Keratinocyte (primary cell): Measurements from ENCODE around the gene CCDC7. TPM values are rescaled to one million over a fixed set of nuclear protein-coding genes. Genes with fewer than 3 reads are reported as not detected.

Experiments used
- DNase-seq: peaks from one replicate; pipeline ENCODE4 v3.0.0-alpha.2; 2011; ENCODE audit warnings: low read depth, missing footprints, low spot score
- FAIRE-seq: peaks from 2 replicates; lab custom pipeline; 2011; peaks lifted over from hg19 to GRCh38; lab: Jason Lieb, UNC
- H2AFZ ChIP-seq: 2 replicates; pipeline ENCODE4 v1.6.0; 2012; ENCODE audit warnings: low read length, control low read depth, inconsistent platforms; ENCODE audit not compliant: control insufficient read depth
- H3K27ac ChIP-seq: 2 replicates; pipeline ENCODE4 v1.5.1; 2011; ENCODE audit warnings: low read length; ENCODE audit not compliant: control insufficient read depth, insufficient read depth
- H3K27me3 ChIP-seq: 3 replicates; pipeline ENCODE4 v1.6.0; 2011; ENCODE audit warnings: low read length; ENCODE audit not compliant: control insufficient read depth, insufficient read depth; ENCODE audit errors: extremely low read depth
- H3K36me3 ChIP-seq, 2 experiments: 2 replicates in 1 of 2; 3 replicates in 1 of 2; pipeline ENCODE4 v1.5.1; 2011; ENCODE audit warnings: low read length in 2 of 2, mild to moderate bottlenecking in 1 of 2; ENCODE audit not compliant: control insufficient read depth in 2 of 2, insufficient read depth in 2 of 2; ENCODE audit errors: extremely low read depth in 1 of 2
- H3K4me1 ChIP-seq: 3 replicates; pipeline ENCODE4 v1.5.1; 2011; ENCODE audit warnings: low read length; ENCODE audit not compliant: control insufficient read depth, insufficient read depth; ENCODE audit errors: extremely low read depth
- H3K4me2 ChIP-seq: 3 replicates; pipeline ENCODE4 v1.6.0; 2011; ENCODE audit warnings: low read depth, low read length; ENCODE audit not compliant: control insufficient read depth, insufficient read depth; ENCODE audit errors: extremely low read depth
- H3K4me3 ChIP-seq, 3 experiments: fragments of 200-600 bp in 1 of 3; sonication (generic) in 1 of 3; 2 replicates in 2 of 3; 3 replicates in 1 of 3; pipeline ENCODE4 v1.5.1; 2011 to 2016; ENCODE audit warnings: low read length in 3 of 3, mild to moderate bottlenecking in 3 of 3, control low read depth in 2 of 3, inconsistent platforms in 1 of 3, low read depth in 1 of 3, mixed read lengths in 1 of 3, mixed run types in 1 of 3, moderate library complexity in 1 of 3; ENCODE audit not compliant: control insufficient read depth in 2 of 3, insufficient read depth in 2 of 3; ENCODE audit errors: extremely low read depth in 1 of 3
- H3K79me2 ChIP-seq: 2 replicates; pipeline ENCODE4 v1.6.0; 2012; ENCODE audit warnings: low read length; ENCODE audit not compliant: control insufficient read depth, insufficient read depth
- H3K9ac ChIP-seq: 3 replicates; pipeline ENCODE4 v1.6.0; 2011; ENCODE audit warnings: low read length; ENCODE audit not compliant: control insufficient read depth, insufficient read depth; ENCODE audit errors: extremely low read depth
- H3K9me1 ChIP-seq: 3 replicates; pipeline ENCODE4 v1.6.0; 2011; ENCODE audit warnings: low read length; ENCODE audit not compliant: control insufficient read depth, insufficient read depth; ENCODE audit errors: extremely low read depth
- H3K9me3 ChIP-seq: 2 replicates; pipeline ENCODE4 v1.5.1; 2012; ENCODE audit warnings: low read depth, low read length; ENCODE audit not compliant: control insufficient read depth
- H4K20me1 ChIP-seq: 3 replicates; pipeline ENCODE4 v1.6.0; 2011; ENCODE audit warnings: low read length; ENCODE audit not compliant: control insufficient read depth, insufficient read depth; ENCODE audit errors: extremely low read depth
- CTCF ChIP-seq, 3 experiments: IDR thresholded peaks in 1 of 3; conservative IDR thresholded peaks in 1 of 3; optimal IDR thresholded peaks in 1 of 3; 2 replicates in 2 of 3; 3 replicates in 1 of 3; pipeline versions ENCODE3 to v1.5.1; 2011; ENCODE audit warnings: low read length in 3 of 3, mild to moderate bottlenecking in 3 of 3, moderate library complexity in 2 of 3, control low read depth in 1 of 3, inconsistent platforms in 1 of 3; ENCODE audit not compliant: insufficient read depth in 2 of 3; ENCODE audit errors: extremely low read depth in 1 of 3
- EZH2 ChIP-seq: IDR thresholded peaks from one replicate; pipeline ENCODE4 v1.6.1; 2012; ENCODE audit warnings: inconsistent platforms, mild to moderate bottlenecking, low read length, moderate library complexity
- dilution Hi-C: fragments of 300-500 bp; cut with MboI; formaldehyde crosslinking; loops from one replicate; pipeline ENCODE4 v1.7.0; 2020; ENCODE audit warnings: low sequenced_read_pairs; ENCODE audit not compliant: extremely low pct_ligation_motif_present
- polyA plus RNA-seq, 5 experiments: library from polyadenylated mRNA; depleted of rRNA in 3 of 5; stranded (reverse) in 3 of 5; stranded (forward) in 1 of 5; unstranded in 1 of 5; fragments of >200 nt; gene quantifications; 1 replicate in 1 of 5; 2 replicates in 3 of 5; 3 replicates in 1 of 5; pipeline versions ENCODE4 v1.2.1 to v1.2.3, GENCODE V29; 2011 to 2012; ENCODE audit warnings: missing spikeins in 2 of 5, low read depth in 1 of 5, low replicate concordance in 1 of 5

Gene CCDC7
- polyA plus RNA-seq, 1 donor (not counting 4 experiments of a cell fraction or from before 2014, with no cell fraction given): 1.1 TPM

GRCh38 chr10:32403091-32403490, 42.8 kb upstream of the CCDC7 start:
- Histone ChIP-seq H3K9me1 (no peaks in the 10 kb centered on the region), H3K27me3 (no peaks in the 10 kb centered on the region), H3K27ac (no peak overlapping the region), H4K20me1 (no peaks in the 10 kb centered on the region), H3K4me1 (no peaks in the 10 kb centered on the region), H3K4me3 (no peak overlapping the region), H3K79me2 (no peaks in the 10 kb centered on the region), H3K36me3 (no peaks in the 10 kb centered on the region), H3K9ac (no peak overlapping the region), H2AFZ (no peak overlapping the region), H3K4me2 (no peak overlapping the region), H3K9me3 (no peaks in the 10 kb centered on the region)
- FAIRE-seq (no peak), DNase-seq (no peak)
- dilution Hi-C loops: no loop called here
- TF ChIP-seq CTCF (optimal IDR thresholded peaks at IDR 0.05 in 1 of 3, IDR thresholded peaks at IDR 0.05 in 1 of 3, conservative IDR thresholded peaks at IDR 0.05 in 1 of 3; ENCODE audit: extremely low read depth in 1 of 3, insufficient read depth in 2 of 3, low read length in 3 of 3): no peak
- no peak for TF ChIP-seq EZH2

GRCh38 chr10:32408690-32409089, 37.2 kb upstream of the CCDC7 start:
- dilution Hi-C loops: no loop called here
- no peak for DNase-seq
- Histone ChIP-seq H3K9me3 (no peaks in the 10 kb centered on the region), H3K79me2 (no peaks in the 10 kb centered on the region), H4K20me1 (no peaks in the 10 kb centered on the region), H3K9me1 (no peaks in the 10 kb centered on the region), H3K4me3 (no peak overlapping the region), H3K4me2 (no peak overlapping the region), H3K27ac (no peak overlapping the region), H2AFZ (no peak overlapping the region), H3K27me3 (no peaks in the 10 kb centered on the region), H3K36me3 (no peaks in the 10 kb centered on the region), H3K9ac (no peak overlapping the region), H3K4me1 (peaks cover 12% of the 10 kb centered on the region)
- no peak for FAIRE-seq
- TF ChIP-seq CTCF (optimal IDR thresholded peaks at IDR 0.05 in 1 of 3, IDR thresholded peaks at IDR 0.05 in 1 of 3, conservative IDR thresholded peaks at IDR 0.05 in 1 of 3; ENCODE audit: extremely low read depth in 1 of 3, insufficient read depth in 2 of 3, low read length in 3 of 3) (no peak), EZH2 (no peak)
